ENCODE results near the gene DCDC2B.
"Not testable (repeated sequence)": the region's sequence is repeated elsewhere in the genome, so short reads cannot be mapped to it uniquely, and the experiment has no call there.

The DCDC2B gene

DNA sequence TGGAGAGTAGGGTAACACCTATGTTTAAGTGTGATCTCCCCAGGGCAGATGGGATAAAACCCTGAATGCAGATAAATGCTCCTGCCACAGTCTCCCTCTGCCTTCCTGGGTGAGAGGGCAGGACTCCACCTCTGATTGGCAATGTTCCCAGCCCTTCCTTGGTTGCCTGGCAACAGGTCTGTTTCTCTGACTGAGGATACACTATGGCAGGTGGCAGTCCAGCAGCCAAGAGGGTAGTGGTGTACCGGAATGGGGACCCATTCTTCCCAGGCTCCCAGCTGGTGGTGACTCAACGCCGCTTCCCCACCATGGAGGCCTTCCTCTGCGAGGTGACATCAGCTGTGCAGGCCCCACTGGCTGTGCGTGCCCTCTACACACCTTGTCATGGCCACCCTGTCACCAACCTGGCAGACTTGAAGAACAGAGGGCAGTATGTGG is at the start of gene DCDC2B:
Gene DCDC2B (plus strand): TSS at position 199 of the 438 bp plus-strand sequence. CDS start 5 bp downstream, at position 204.
- DNase-seq (ENCODE audit: low spot score): no peak
- TF ChIP-seq, protein P1, sequence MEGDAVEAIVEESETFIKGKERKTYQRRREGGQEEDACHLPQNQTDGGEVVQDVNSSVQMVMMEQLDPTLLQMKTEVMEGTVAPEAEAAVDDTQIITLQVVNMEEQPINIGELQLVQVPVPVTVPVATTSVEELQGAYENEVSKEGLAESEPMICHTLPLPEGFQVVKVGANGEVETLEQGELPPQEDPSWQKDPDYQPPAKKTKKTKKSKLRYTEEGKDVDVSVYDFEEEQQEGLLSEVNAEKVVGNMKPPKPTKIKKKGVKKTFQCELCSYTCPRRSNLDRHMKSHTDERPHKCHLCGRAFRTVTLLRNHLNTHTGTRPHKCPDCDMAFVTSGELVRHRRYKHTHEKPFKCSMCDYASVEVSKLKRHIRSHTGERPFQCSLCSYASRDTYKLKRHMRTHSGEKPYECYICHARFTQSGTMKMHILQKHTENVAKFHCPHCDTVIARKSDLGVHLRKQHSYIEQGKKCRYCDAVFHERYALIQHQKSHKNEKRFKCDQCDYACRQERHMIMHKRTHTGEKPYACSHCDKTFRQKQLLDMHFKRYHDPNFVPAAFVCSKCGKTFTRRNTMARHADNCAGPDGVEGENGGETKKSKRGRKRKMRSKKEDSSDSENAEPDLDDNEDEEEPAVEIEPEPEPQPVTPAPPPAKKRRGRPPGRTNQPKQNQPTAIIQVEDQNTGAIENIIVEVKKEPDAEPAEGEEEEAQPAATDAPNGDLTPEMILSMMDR (IDR thresholded peaks at IDR 0.05; ENCODE audit: borderline replicate concordance, control extremely low read depth, extremely low read depth, insufficient read depth, missing control alignments): no peak
- in situ Hi-C loops (cut with MboI; ENCODE audit: low sequenced_read_pairs, unreplicated experiment): no loop called here

DNA sequence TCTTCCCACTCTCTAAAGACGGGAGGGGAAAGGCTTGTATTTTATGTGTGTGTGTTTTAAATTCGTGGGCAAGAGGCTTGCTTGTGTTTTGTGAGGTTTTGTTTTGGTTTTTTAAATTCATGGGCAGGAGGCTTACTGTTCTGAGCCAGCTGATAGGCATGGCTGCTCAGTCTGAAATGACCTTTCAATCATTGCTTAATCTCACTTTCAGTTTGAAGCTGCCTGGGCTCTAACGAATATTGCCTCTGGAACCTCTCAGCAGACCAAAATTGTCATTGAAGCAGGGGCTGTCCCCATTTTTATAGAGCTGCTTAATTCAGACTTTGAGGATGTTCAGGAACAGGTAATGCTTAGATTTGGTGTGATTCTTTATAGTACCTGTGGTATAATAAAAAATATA is 49.7 kb upstream of the DCDC2B start:
- DNase-seq (ENCODE audit: low spot score): peak; percentile 58
- in situ Hi-C loops (cut with MboI; ENCODE audit: low sequenced_read_pairs, unreplicated experiment): no loop called here
- TF ChIP-seq, protein P1 (IDR thresholded peaks at IDR 0.05; ENCODE audit: borderline replicate concordance, control extremely low read depth, extremely low read depth, insufficient read depth, missing control alignments): no peak

DNA sequence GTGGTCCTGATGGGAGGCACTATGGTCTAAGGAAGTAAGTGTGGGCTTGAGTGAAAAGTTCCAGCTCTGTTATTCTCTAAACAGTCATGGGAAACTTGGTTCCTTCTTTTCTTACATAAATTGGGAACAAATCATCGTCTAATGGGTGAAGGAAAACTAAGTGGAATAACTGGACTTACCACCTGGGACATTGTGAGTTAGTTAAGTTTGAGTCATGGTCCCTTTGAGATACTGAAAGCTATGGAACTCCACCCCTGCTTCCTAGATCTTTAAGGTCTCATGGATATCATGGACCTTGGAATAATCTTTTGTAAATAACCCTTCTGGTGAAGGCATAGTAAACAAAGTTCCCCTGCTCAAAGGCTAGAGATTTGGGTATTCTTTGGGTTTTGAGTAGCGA is 45.5 kb upstream of the DCDC2B start:
- TF ChIP-seq, protein P1 (IDR thresholded peaks at IDR 0.05; ENCODE audit: borderline replicate concordance, control extremely low read depth, extremely low read depth, insufficient read depth, missing control alignments): no peak
- in situ Hi-C loops (cut with MboI; ENCODE audit: low sequenced_read_pairs, unreplicated experiment): no loop called here
- DNase-seq (ENCODE audit: low spot score): no peak

DNA sequence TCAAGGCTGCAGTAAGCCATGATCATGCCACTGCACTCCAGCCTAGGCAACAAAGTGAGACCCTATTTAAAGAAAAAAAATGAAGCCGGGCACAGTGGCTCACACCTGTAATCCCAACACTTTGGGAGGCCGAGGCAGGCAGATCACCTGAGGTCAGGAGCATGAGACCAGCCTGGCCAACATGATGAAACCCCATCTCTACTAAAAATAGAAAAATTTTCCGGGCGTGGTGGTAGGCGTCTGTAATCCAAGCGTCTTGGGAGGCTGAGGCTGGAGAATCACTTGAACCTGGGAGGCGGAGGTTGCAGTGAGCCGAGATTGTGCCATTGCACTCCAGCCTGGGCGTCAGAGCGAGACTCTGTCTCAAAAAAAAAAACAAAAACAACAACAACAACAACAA is 43.3 kb upstream of the DCDC2B start:
- DNase-seq (ENCODE audit: low spot score); in situ Hi-C loops (cut with MboI; ENCODE audit: low sequenced_read_pairs, unreplicated experiment): not testable (repeated sequence)

DNA sequence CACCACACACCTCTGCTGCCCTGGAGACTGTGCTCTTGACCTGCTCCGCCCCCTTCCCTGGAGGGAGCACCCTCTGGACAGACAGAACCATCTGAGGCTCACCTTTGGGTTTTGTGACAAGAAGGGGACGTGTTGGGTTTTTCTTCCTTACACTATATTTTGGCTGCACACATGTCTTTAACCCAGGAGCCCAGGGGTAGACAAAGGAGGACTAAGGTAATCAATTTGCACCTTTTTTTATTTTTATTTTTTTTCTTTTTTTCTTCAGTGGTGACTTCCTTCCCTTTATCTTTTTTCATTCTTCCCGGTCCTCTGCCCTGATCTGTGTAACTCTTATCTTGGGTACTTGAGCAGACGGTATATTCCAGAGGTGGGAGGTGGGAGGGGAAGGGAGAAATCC is 37.9 kb upstream of the DCDC2B start:
- TF ChIP-seq, protein P1 (IDR thresholded peaks at IDR 0.05; ENCODE audit: borderline replicate concordance, control extremely low read depth, extremely low read depth, insufficient read depth, missing control alignments): no peak

DNA sequence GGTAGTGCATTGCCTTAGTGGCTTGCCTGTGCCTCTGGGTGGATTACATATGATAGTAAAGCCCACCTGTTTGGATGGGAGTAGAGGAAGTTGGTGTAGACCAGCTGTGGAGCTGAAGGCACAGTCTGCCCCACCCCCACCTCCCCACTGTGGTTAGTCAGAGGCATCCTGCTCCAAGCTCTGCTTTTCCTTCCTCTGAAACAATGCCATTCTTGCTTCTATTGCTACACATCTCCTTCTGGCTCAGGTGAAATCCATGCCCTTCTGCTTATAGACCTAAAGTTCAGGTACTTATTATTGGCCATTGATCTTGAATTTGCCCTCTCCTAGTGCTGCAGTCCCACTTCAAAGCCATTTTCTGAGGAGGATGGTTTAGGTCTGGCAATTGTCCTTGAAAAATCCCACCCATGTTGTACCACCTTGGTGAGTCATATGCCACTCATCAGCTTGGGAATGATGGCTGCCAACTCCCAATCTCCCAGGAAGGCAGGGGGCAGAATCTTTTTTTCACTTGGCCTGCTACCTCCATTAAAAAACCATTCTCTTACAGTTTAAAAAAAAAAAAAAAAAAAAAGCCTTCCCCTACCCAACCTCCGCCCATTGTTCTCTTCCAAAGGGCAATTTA is 36.2 kb upstream of the DCDC2B start:
- TF ChIP-seq, protein P1 (IDR thresholded peaks at IDR 0.05; ENCODE audit: borderline replicate concordance, control extremely low read depth, extremely low read depth, insufficient read depth, missing control alignments): no peak
- no peak for DNase-seq (ENCODE audit: low spot score)
- in situ Hi-C loops (cut with MboI; ENCODE audit: low sequenced_read_pairs, unreplicated experiment): no loop called here

More for the DNA sequence above, 37.9 kb upstream of the DCDC2B start:
- in situ Hi-C loops (cut with MboI; ENCODE audit: low sequenced_read_pairs, unreplicated experiment): no loop called here
- DNase-seq (ENCODE audit: low spot score): no peak

DNA sequence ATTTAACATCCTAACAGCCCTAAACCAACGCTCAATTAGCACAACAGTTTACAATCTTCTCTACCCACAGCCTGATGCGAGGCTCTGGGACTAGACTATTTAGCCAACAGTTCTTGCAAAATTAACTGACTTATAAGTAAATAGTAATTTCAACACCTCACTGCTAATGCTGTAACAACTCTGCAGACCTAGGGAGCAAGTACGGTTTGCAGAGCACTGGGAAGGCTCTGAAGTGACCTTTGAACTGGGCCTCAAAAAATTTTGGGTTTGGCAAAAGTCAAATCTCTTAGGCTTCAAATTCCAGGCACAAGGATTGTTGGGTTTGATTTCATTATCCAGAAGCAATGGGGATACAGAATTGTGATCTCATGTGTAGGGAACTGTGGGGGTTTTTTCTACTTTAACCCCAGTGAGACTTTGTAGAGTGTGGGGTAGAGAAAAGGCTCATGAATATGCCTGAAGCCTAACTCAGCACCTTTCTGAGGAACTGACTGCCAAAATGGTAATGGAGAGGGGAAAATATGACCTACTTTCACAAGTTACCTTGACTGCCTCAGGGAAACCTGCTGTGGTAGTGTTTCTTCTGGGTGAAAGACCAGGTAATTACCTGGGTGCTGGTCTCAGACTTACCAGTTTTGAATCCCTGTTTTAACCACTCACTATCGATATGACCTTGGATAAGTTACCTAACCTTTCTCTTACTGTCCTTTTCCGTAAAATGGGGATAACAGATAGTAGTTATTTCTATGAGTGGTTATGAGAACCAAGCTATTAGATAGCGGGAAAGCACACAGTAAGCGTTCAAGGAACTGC is 30.3 kb upstream of the DCDC2B start:
- in situ Hi-C loops (cut with MboI; ENCODE audit: low sequenced_read_pairs, unreplicated experiment): no loop called here
- TF ChIP-seq, protein P1 (IDR thresholded peaks at IDR 0.05; ENCODE audit: borderline replicate concordance, control extremely low read depth, extremely low read depth, insufficient read depth, missing control alignments): no peak
- DNase-seq (ENCODE audit: low spot score): no peak
